NCI-H2171 (cell line): ENCODE data around the gene GPHB5.
"Not testable (repeated sequence)": the region's sequence is repeated elsewhere in the genome, so short reads cannot be mapped to it uniquely, and the experiment has no call there.

Experiments used
- DNase-seq: peaks from one replicate; lab custom pipeline; 2025; lab: John Stamatoyannopoulos, UW

The GPHB5 gene

GRCh38 chr14:63295231-63295685 is 23.5 kb downstream of the GPHB5 start:
- DNase-seq, result no peak

- no peak for DNase-seq
Observed at GRCh38 chr14:63292805-63293204, 25.9 kb downstream of the GPHB5 start.

- DNase-seq, result no peak
Observed at GRCh38 chr14:63290741-63291430, 27.8 kb downstream of the GPHB5 start.

GRCh38 chr14:63288853-63289252 is 29.9 kb downstream of the GPHB5 start:
- no peak for DNase-seq

- peak; percentile 36 for DNase-seq
Observed at GRCh38 chr14:63287666-63288483, 30.9 kb downstream of the GPHB5 start.

GRCh38 chr14:63286071-63286470 is 32.7 kb downstream of the GPHB5 start:
- no peak for DNase-seq

- no peak for DNase-seq
Observed at GRCh38 chr14:63283884-63284248, 34.9 kb downstream of the GPHB5 start.

GRCh38 chr14:63282997-63283883 is 35.5 kb downstream of the GPHB5 start:
- no peak for DNase-seq

- DNase-seq, result not testable (repeated sequence)
Observed at GRCh38 chr14:63279933-63280332, 38.8 kb downstream of the GPHB5 start.

- peak; percentile 75 for DNase-seq
Observed at GRCh38 chr14:63277591-63278183, 41.0 kb downstream of the GPHB5 start.

GRCh38 chr14:63276492-63277342 is 42.0 kb downstream of the GPHB5 start:
- DNase-seq, result peak; percentile 70

GRCh38 chr14:63276016-63276415 is 42.7 kb downstream of the GPHB5 start:
- no peak for DNase-seq

GRCh38 chr14:63275611-63276010 is 43.1 kb downstream of the GPHB5 start:
- peak; percentile 92 for DNase-seq

- no peak for DNase-seq
Observed at GRCh38 chr14:63273717-63274655, 44.7 kb downstream of the GPHB5 start.

GRCh38 chr14:63273129-63273528 is 45.6 kb downstream of the GPHB5 start:
- no peak for DNase-seq

- no peak for DNase-seq
Observed at GRCh38 chr14:63269561-63270225, 49.0 kb downstream of the GPHB5 start.

GRCh38 chr14:63268771-63269170 is 50.0 kb downstream of the GPHB5 start:
- no peak for DNase-seq

GRCh38 chr14:63267171-63267570 is 51.6 kb downstream of the GPHB5 start:
- no peak for DNase-seq

- DNase-seq, result no peak
Observed at GRCh38 chr14:63266106-63266505, 52.6 kb downstream of the GPHB5 start.
